Breast epithelium (tissue), 3 donors: ENCODE data around the gene IGF2BP1.

Experiments used
- CTCF ChIP-seq, 3 donors: fragments of 450-650 bp; IDR thresholded peaks; one replicate each; pipeline ENCODE4 v1.5.1; 2016 to 2017; ENCODE audit warnings: antibody characterized with exemption in 3 of 3, mild to moderate bottlenecking in 3 of 3, moderate library complexity in 3 of 3
- POLR2A ChIP-seq: fragments of 450-650 bp; IDR thresholded peaks from one replicate; pipeline ENCODE4 v1.6.1; 2016; ENCODE audit warnings: antibody characterized with exemption, mild to moderate bottlenecking, moderate library complexity
- POLR2AphosphoS5 ChIP-seq, 3 donors: sonication (generic); formaldehyde crosslinking; IDR thresholded peaks; one replicate each; pipeline ENCODE4 v1.6.1; 2017; ENCODE audit warnings: antibody characterized with exemption in 3 of 3

GRCh38 chr17:49018748-49019147, 21.6 kb downstream of the IGF2BP1 start:
- TF ChIP-seq CTCF (IDR thresholded peaks at IDR 0.05) (no peak), POLR2A (no peak), POLR2AphosphoS5 (IDR thresholded peaks at IDR 0.05) (no peak)
